GM23248 (cell line): Measurements from ENCODE around the gene NPR2. TPM values are rescaled to one million over a fixed set of nuclear protein-coding genes. Genes with fewer than 3 reads are reported as not detected.

ENCODE experiments used
- DNase-seq: peaks from one replicate; pipeline ENCODE4 v3.0.0-alpha.2; 2015
- H2AFZ ChIP-seq: fragments of 200-600 bp; sonication (generic); 2 replicates; pipeline ENCODE4 v1.6.1; 2016; ENCODE audit warnings: antibody characterized with exemption
- H3F3A ChIP-seq: fragments of 200-600 bp; sonication (generic); 2 replicates; pipeline ENCODE4 v1.6.1; 2016; ENCODE audit warnings: mild to moderate bottlenecking, antibody characterized with exemption, mixed run types; ENCODE audit not compliant: insufficient read depth
- H3K27ac ChIP-seq: fragments of 200-600 bp; sonication (generic); 2 replicates; pipeline ENCODE4 v1.5.1; 2016; ENCODE audit warnings: mild to moderate bottlenecking
- H3K27me3 ChIP-seq: fragments of 200-600 bp; sonication (generic); replicated peaks from 2 replicates; pipeline ENCODE4 v1.6.1; 2016; ENCODE audit warnings: mild to moderate bottlenecking; ENCODE audit not compliant: insufficient read depth
- H3K36me3 ChIP-seq: fragments of 200-600 bp; sonication (generic); 2 replicates; pipeline ENCODE4 v1.6.1; 2016; ENCODE audit warnings: low read depth, mild to moderate bottlenecking
- H3K4me1 ChIP-seq: fragments of 200-600 bp; sonication (generic); 2 replicates; pipeline ENCODE4 v1.6.1; 2016; ENCODE audit warnings: mild to moderate bottlenecking; ENCODE audit not compliant: insufficient read depth
- H3K4me2 ChIP-seq: fragments of 200-600 bp; sonication (generic); one replicate; pipeline ENCODE4 v1.6.1; 2016; ENCODE audit warnings: mild to moderate bottlenecking; ENCODE audit not compliant: unreplicated experiment
- H3K4me3 ChIP-seq: fragments of 200-600 bp; sonication (generic); 2 replicates; pipeline ENCODE4 v1.5.1; 2016; ENCODE audit warnings: mild to moderate bottlenecking
- H3K79me2 ChIP-seq: fragments of 200-600 bp; sonication (generic); 2 replicates; pipeline ENCODE4 v1.6.1; 2016; ENCODE audit warnings: mild to moderate bottlenecking; ENCODE audit not compliant: insufficient read depth
- H3K9ac ChIP-seq: fragments of 200-600 bp; sonication (generic); 2 replicates; pipeline ENCODE4 v1.6.1; 2016; ENCODE audit warnings: mild to moderate bottlenecking
- H3K9me2 ChIP-seq: fragments of 200-600 bp; sonication (generic); 2 replicates; pipeline ENCODE4 v1.6.1; 2016; ENCODE audit warnings: mixed run types, mild to moderate bottlenecking, moderate library complexity; ENCODE audit not compliant: insufficient read depth
- H3K9me3 ChIP-seq: fragments of 200-600 bp; sonication (generic); one replicate; pipeline ENCODE4 v1.6.1; 2017; ENCODE audit warnings: low read depth
- H4K20me1 ChIP-seq: fragments of 200-600 bp; sonication (generic); 2 replicates; pipeline ENCODE4 v1.6.0; 2016; ENCODE audit not compliant: insufficient read depth
- EZH2 ChIP-seq: fragments of 200-600 bp; sonication (generic); IDR thresholded peaks from 2 replicates; pipeline ENCODE4 v1.6.1; 2018; ENCODE audit warnings: antibody characterized with exemption, mild to moderate bottlenecking; ENCODE audit not compliant: insufficient read depth, poor library complexity, severe bottlenecking
- EZH2phosphoT487 ChIP-seq: fragments of 200-600 bp; sonication (generic); IDR thresholded peaks from 2 replicates; pipeline ENCODE4 v1.6.1; 2018; ENCODE audit warnings: antibody characterized with exemption, moderate library complexity, mild to moderate bottlenecking, low read depth; ENCODE audit not compliant: insufficient read depth
- WGBS, 2 experiments: methylation state at CpG; one replicate each; pipeline ENCODE4 v1.1.6; 2015 to 2017; ENCODE audit warnings: low lambda C conversion rate in 2 of 2, low coverage in 1 of 2; ENCODE audit errors: missing lambda C conversion rate in 2 of 2; 5-methylcytosine and 5-hydroxymethylcytosine counted together
- in situ Hi-C: fragments of 300-500 bp; cut with MboI; formaldehyde crosslinking; loops from 2 replicates; pipeline ENCODE4 v1.15.0; 2020
- polyA plus RNA-seq: library from polyadenylated mRNA; unstranded; fragments of >200 nt; fragmentation: Nextera tagmentation; extraction: Ambion mirVana; gene quantifications from 2 replicates; pipeline ENCODE4 v1.2.1, GENCODE V29; 2016
- total RNA-seq: library from RNA; depleted of rRNA; stranded (reverse); fragments of >200 nt; shearing (Covaris generic); gene quantifications from 2 replicates; pipeline ENCODE4 v1.2.3, GENCODE V29; 2014

Gene NPR2
- total and polyA plus RNA-seq, 2 experiments from 2014 or later: 11.8 to 26.9 TPM

GRCh38 chr9:35795695-35796094 lies 4.3 kb downstream of the NPR2 start:
- Histone ChIP-seq H3K9me3 (no peaks in the 10 kb centered on the region), H3K9ac (peak overlapping the region; percentile 40; the same call in 1 of the 2 replicates), H3K4me3 (peak overlapping the region; percentile 42; the same call in 1 of the 2 replicates), H3K27ac (peak overlapping the region; percentile 25; the same call in 1 of the 2 replicates), H3K9me2 (no peaks in the 10 kb centered on the region), H2AFZ (0 out of 2 replicates have a peak overlapping the region, but pooled peaks have one; percentile 26), H3K4me1 (peaks cover 55% of the 10 kb centered on the region), H3K79me2 (peaks cover 55% of the 10 kb centered on the region), H4K20me1 (no peaks in the 10 kb centered on the region), H3K27me3 (no peaks in the 10 kb centered on the region), H3K36me3 (no peaks in the 10 kb centered on the region), H3K4me2 (peak overlapping the region; percentile 68), H3F3A (peaks cover 24% of the 10 kb centered on the region)
- no peak for TF ChIP-seq EZH2
- no peak for TF ChIP-seq EZH2phosphoT487
- in situ Hi-C loops: no loop called here
- DNase-seq: peak; percentile 18

GRCh38 chr9:35797311-35798109 lies 6.1 kb downstream of the NPR2 start:
- Histone ChIP-seq H3K27ac (peak overlapping the region; percentile 47; the same call in 1 of the 2 replicates), H3K36me3 (peaks cover 6% of the 10 kb centered on the region; the same call in 1 of the 2 replicates), H4K20me1 (no peaks in the 10 kb centered on the region), H3F3A (peaks cover 20% of the 10 kb centered on the region), H3K4me2 (peak overlapping the region; percentile 15), H3K4me1 (peaks cover 44% of the 10 kb centered on the region), H3K9ac (no peak overlapping the region), H3K9me3 (no peaks in the 10 kb centered on the region), H3K4me3 (no peak overlapping the region), H2AFZ (no peak overlapping the region), H3K79me2 (peaks cover 49% of the 10 kb centered on the region), H3K9me2 (no peaks in the 10 kb centered on the region), H3K27me3 (no peaks in the 10 kb centered on the region)
- no peak for DNase-seq
- in situ Hi-C loops: no loop called here
- TF ChIP-seq EZH2: no peak
- TF ChIP-seq EZH2phosphoT487: no peak
- WGBS, 2 experiments: 83 to 86% methylated on average over 6 of the region's 6 CpGs

GRCh38 chr9:35798658-35799374 lies 7.4 kb downstream of the NPR2 start:
- peaks cover 20% of the 10 kb centered on the region for H3F3A ChIP-seq
- peak; percentile 87 for DNase-seq
- 37 to 47% methylated on average over 4 of the region's 4 CpGs for WGBS, 2 experiments
- H3K9me3 ChIP-seq: no peaks in the 10 kb centered on the region
- no peak overlapping the region for H2AFZ ChIP-seq
- peaks cover 16% of the 10 kb centered on the region for H3K36me3 ChIP-seq
- peak overlapping the region; percentile 4; the same call in 1 of the 2 replicates for H3K9ac ChIP-seq
- peaks cover 32% of the 10 kb centered on the region for H3K4me1 ChIP-seq
- in situ Hi-C loops: no loop called here
- H4K20me1 ChIP-seq: no peaks in the 10 kb centered on the region
- peak overlapping the region; percentile 47 for H3K27ac ChIP-seq
- peak overlapping the region; percentile 15 for H3K4me2 ChIP-seq
- no peak overlapping the region for H3K4me3 ChIP-seq
- H3K27me3 ChIP-seq: no peaks in the 10 kb centered on the region
- TF ChIP-seq EZH2 (no peak), EZH2phosphoT487 (no peak)
- no peaks in the 10 kb centered on the region for H3K9me2 ChIP-seq
- H3K79me2 ChIP-seq: peaks cover 36% of the 10 kb centered on the region

GRCh38 chr9:35800530-35800929 lies 9.1 kb downstream of the NPR2 start:
- WGBS, 2 experiments: 86 to 88% methylated on average over 7 of the region's 7 CpGs
- no peaks in the 10 kb centered on the region for H3K9me2 ChIP-seq
- TF ChIP-seq EZH2 (no peak), EZH2phosphoT487 (no peak)
- in situ Hi-C loops: no loop called here
- no peaks in the 10 kb centered on the region for H4K20me1 ChIP-seq
- H3F3A ChIP-seq: peaks cover 20% of the 10 kb centered on the region
- no peak overlapping the region for H3K27ac ChIP-seq
- H3K4me3 ChIP-seq: no peak overlapping the region
- no peak overlapping the region for H2AFZ ChIP-seq
- H3K36me3 ChIP-seq: peaks cover 16% of the 10 kb centered on the region
- H3K4me2 ChIP-seq: no peak overlapping the region
- H3K79me2 ChIP-seq: peaks cover 19% of the 10 kb centered on the region
- no peaks in the 10 kb centered on the region for H3K9me3 ChIP-seq
- no peak for DNase-seq
- no peaks in the 10 kb centered on the region for H3K27me3 ChIP-seq
- peaks cover 17% of the 10 kb centered on the region for H3K4me1 ChIP-seq
- H3K9ac ChIP-seq: no peak overlapping the region
